ENCODE measurements around the gene BBS9. TPM values are rescaled to one million over a fixed set of nuclear protein-coding genes. Genes with fewer than 3 reads are reported as not detected.

Gene BBS9
- total RNA-seq, 2 experiments from 2014 or later = 7.0 to 7.4 TPM

DNA sequence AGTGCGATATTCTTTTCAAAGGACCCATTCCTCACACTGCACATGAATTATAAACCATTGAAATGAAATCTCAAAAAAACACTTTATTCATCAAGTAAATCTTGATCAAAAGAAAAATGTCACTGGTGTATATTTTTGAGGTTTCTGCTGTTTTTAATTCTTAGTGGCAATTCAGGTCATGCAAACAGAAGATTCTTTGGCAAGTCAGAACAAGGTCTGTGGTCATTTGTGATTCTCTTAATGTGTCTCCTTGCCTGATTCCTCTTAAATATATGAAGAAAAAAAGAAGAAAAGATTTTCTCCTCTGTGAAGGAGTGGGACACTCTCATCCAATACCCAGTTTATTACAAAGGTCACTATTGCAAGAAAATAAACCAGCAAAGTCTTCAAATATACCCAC is 467.8 kb downstream of the BBS9 start:
- CTCF ChIA-PET = interaction anchor here (0.8 kb wide), 1 partner anchor 29 kb away, joined by 3 read pairs; no protein-coding TSS in a partner anchor
- H3K27me3 Mint-ChIP-seq (ENCODE audit: low read depth) = no peaks in the 10 kb centered on the region
- intact Hi-C loops (cut with micrococcal nuclease) = no loop called here
- H3K36me3 Mint-ChIP-seq (ENCODE audit: low read depth) = no peaks in the 10 kb centered on the region
- no peaks in the 10 kb centered on the region for H3K4me1 Mint-ChIP-seq (ENCODE audit: low read depth)
- H3K9me3 Mint-ChIP-seq = no peaks in the 10 kb centered on the region
- H3K27ac Mint-ChIP-seq = no peak overlapping the region
- H3K4me3 Mint-ChIP-seq = no peak overlapping the region
- DNase-seq = no peak

DNA sequence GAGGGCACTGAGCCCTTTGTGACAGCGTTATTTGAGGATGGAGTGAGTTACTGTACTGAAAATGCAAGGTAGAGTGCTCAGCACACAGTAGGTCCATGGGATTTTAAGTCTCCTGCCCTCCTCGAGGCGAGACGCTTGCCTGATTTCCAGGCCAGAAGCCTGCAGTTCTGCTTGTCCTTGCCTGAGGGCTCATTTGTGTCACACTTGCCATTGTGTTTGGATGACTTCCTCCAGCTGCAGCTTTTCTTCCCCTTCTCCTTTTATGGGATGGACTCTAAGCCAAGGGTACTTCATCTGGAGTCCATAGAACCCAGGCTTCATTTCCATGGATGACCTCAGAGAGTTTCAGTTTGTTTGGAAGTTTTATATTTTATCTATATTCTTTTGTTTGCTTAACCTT is 471.7 kb downstream of the BBS9 start:
- no peak for DNase-seq
- Mint-ChIP-seq H3K4me1 (ENCODE audit: low read depth) (no peaks in the 10 kb centered on the region), H3K27ac (no peak overlapping the region), H3K9me3 (no peaks in the 10 kb centered on the region), H3K36me3 (ENCODE audit: low read depth) (peaks cover 4% of the 10 kb centered on the region), H3K27me3 (ENCODE audit: low read depth) (no peaks in the 10 kb centered on the region), H3K4me3 (no peak overlapping the region)
- intact Hi-C loops (cut with micrococcal nuclease) = no loop called here
- CTCF ChIA-PET = no interaction called here

GRCh38 chr7:33601884-33602283 is 472.5 kb downstream of the BBS9 start:
- H3K27me3 Mint-ChIP-seq (ENCODE audit: low read depth) = no peaks in the 10 kb centered on the region
- intact Hi-C loops (cut with micrococcal nuclease) = no loop called here
- CTCF ChIA-PET = no interaction called here
- no peak overlapping the region for H3K27ac Mint-ChIP-seq
- no peak overlapping the region for H3K4me3 Mint-ChIP-seq
- H3K9me3 Mint-ChIP-seq = no peaks in the 10 kb centered on the region
- no peak for DNase-seq
- peaks cover 7% of the 10 kb centered on the region for H3K36me3 Mint-ChIP-seq (ENCODE audit: low read depth)
- no peaks in the 10 kb centered on the region for H3K4me1 Mint-ChIP-seq (ENCODE audit: low read depth)

DNA sequence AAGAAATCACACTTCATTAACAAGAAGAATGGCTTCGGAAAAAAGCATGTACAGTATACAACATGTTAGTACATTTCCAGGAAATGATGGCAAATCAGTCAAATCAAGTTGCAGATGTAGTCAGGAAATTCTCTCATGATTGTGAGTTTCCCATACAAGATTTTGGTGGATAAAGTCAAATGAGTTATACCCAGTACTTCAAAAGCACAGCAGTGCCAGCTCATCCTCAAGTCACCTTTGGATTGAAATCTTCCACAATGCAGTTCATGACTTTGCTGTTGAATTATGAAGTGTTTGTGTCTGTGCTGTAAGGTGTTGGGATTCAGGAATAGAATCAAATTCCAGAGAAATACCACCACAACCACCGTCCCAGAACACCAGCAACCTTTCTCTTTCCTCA is 474.7 kb downstream of the BBS9 start:
- Mint-ChIP-seq H3K36me3 (ENCODE audit: low read depth) (peaks cover 12% of the 10 kb centered on the region), H3K27ac (no peak overlapping the region), H3K4me1 (ENCODE audit: low read depth) (no peaks in the 10 kb centered on the region), H3K4me3 (no peak overlapping the region), H3K9me3 (no peaks in the 10 kb centered on the region), H3K27me3 (ENCODE audit: low read depth) (no peaks in the 10 kb centered on the region)
- CTCF ChIA-PET = no interaction called here
- no peak for DNase-seq
- intact Hi-C loops (cut with micrococcal nuclease) = no loop called here

GRCh38 chr7:33610918-33611317 is 481.6 kb downstream of the BBS9 start:
- Mint-ChIP-seq H3K4me3 (no peak overlapping the region), H3K36me3 (ENCODE audit: low read depth) (peaks cover 16% of the 10 kb centered on the region), H3K4me1 (ENCODE audit: low read depth) (no peaks in the 10 kb centered on the region), H3K27me3 (ENCODE audit: low read depth) (no peaks in the 10 kb centered on the region), H3K9me3 (peaks cover 1% of the 10 kb centered on the region), H3K27ac (no peak overlapping the region)
- no peak for DNase-seq
- CTCF ChIA-PET = no interaction called here
- intact Hi-C loops (cut with micrococcal nuclease) = no loop called here

- DNase-seq = no peak
- Mint-ChIP-seq H3K4me3 (no peak overlapping the region), H3K27me3 (ENCODE audit: low read depth) (no peaks in the 10 kb centered on the region), H3K36me3 (ENCODE audit: low read depth) (peaks cover 13% of the 10 kb centered on the region), H3K4me1 (ENCODE audit: low read depth) (no peaks in the 10 kb centered on the region), H3K9me3 (peaks cover 5% of the 10 kb centered on the region), H3K27ac (no peak overlapping the region)
- CTCF ChIA-PET = interaction anchor here (1.2 kb wide), 1 partner anchor 320 kb away, joined by 3 read pairs; no protein-coding TSS in a partner anchor
- intact Hi-C loops (cut with micrococcal nuclease) = no loop called here
Observed at GRCh38 chr7:33612442-33612841, 483.1 kb downstream of the BBS9 start.

DNA sequence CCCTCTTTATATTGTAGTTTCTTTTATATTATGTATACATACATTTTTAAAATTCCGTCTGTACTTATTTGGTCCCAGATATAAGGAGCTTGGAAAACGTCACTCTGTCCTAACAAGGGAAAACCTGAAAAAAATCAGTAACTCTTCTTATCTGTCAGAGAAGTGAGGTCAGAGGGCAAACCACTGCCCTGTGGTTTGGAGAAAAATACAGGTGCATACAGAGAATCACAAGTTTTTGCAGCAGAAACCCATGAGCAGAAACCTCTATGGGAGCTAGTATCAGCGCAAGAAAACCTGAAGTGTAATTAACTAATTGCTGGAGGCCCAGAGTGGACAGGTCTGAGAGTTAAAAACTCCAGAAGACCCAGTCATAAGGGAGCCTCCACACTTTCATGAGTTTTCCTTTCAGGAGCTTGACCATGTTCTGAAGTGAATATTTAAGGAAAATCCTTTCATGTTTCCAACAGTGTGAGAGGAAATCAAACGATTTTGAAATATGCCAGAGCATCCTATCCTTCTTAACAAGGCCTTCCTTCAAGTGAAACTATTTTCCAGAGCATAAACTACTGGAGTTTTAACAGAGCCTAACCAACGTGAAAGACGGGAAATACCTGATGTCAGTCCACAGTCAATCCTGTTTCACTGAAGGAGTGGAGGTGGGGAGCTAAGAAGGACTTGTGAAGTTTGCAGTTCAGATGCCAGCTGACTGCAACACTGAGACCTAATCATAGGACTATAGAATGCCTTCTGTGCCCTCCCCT is 485.2 kb downstream of the BBS9 start:
- intact Hi-C loops (cut with micrococcal nuclease) = no loop called here
- Mint-ChIP-seq H3K27me3 (ENCODE audit: low read depth) (no peaks in the 10 kb centered on the region), H3K27ac (no peak overlapping the region), H3K4me3 (no peak overlapping the region), H3K36me3 (ENCODE audit: low read depth) (peaks cover 10% of the 10 kb centered on the region), H3K4me1 (ENCODE audit: low read depth) (no peaks in the 10 kb centered on the region), H3K9me3 (peaks cover 11% of the 10 kb centered on the region)
- CTCF ChIA-PET = no interaction called here
- DNase-seq = no peak

DNA sequence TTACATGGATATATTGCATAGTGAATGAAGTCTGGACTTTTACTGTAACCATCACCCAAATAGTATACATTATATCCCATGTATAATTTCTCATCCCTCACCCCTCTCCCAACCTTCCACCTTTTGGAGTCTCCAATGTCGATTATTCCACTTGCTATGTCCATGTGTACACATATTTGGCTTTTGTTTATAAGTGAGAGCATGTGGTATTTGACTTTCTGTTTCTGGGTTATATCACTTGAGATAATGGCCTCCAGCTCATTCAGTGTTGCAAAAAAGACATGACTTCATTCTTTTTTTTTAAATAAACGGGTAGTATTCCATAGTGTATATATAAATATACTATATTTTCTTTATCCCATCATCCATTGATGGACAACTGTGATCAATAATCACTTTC is 487.4 kb downstream of the BBS9 start:
- H3K27me3 Mint-ChIP-seq (ENCODE audit: low read depth) = no peaks in the 10 kb centered on the region
- no peak overlapping the region for H3K4me3 Mint-ChIP-seq
- CTCF ChIA-PET = no interaction called here
- H3K4me1 Mint-ChIP-seq (ENCODE audit: low read depth) = no peaks in the 10 kb centered on the region
- DNase-seq = no peak
- intact Hi-C loops (cut with micrococcal nuclease) = no loop called here
- H3K36me3 Mint-ChIP-seq (ENCODE audit: low read depth) = peaks cover 10% of the 10 kb centered on the region
- H3K9me3 Mint-ChIP-seq = peaks cover 19% of the 10 kb centered on the region
- no peak overlapping the region for H3K27ac Mint-ChIP-seq

- peaks cover 19% of the 10 kb centered on the region for H3K9me3 Mint-ChIP-seq
- CTCF ChIA-PET = no interaction called here
- DNase-seq = no peak
- H3K27me3 Mint-ChIP-seq (ENCODE audit: low read depth) = no peaks in the 10 kb centered on the region
- no peaks in the 10 kb centered on the region for H3K4me1 Mint-ChIP-seq (ENCODE audit: low read depth)
- no peak overlapping the region for H3K4me3 Mint-ChIP-seq
- H3K36me3 Mint-ChIP-seq (ENCODE audit: low read depth) = peaks cover 6% of the 10 kb centered on the region
- intact Hi-C loops (cut with micrococcal nuclease) = no loop called here
- no peak overlapping the region for H3K27ac Mint-ChIP-seq
Observed at GRCh38 chr7:33619264-33619663, 489.9 kb downstream of the BBS9 start.

DNA sequence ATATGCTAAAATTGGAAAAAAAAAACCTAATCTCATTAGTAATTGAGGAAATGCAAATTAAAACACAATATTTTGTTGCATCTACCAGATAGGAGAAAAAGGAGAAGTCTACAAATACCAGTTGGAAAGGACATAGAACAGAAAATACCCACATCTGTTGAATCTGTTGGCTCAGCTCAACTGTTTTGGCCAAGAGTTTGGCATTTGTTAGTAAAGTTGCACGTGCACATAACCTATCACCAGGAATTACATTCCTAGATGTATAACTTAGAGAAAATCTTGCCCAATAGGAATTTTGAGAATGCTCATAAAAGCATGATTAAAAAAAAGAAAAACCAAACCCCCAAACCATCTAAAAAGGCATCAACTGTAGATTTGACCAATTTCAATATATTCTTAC is 493.9 kb downstream of the BBS9 start:
- no peaks in the 10 kb centered on the region for H3K27me3 Mint-ChIP-seq (ENCODE audit: low read depth)
- CTCF ChIA-PET = no interaction called here
- no peaks in the 10 kb centered on the region for H3K4me1 Mint-ChIP-seq (ENCODE audit: low read depth)
- no peak for DNase-seq
- no peak overlapping the region for H3K4me3 Mint-ChIP-seq
- no peaks in the 10 kb centered on the region for H3K36me3 Mint-ChIP-seq (ENCODE audit: low read depth)
- intact Hi-C loops (cut with micrococcal nuclease) = no loop called here
- H3K9me3 Mint-ChIP-seq = peaks cover 12% of the 10 kb centered on the region
- H3K27ac Mint-ChIP-seq = no peak overlapping the region

DNA sequence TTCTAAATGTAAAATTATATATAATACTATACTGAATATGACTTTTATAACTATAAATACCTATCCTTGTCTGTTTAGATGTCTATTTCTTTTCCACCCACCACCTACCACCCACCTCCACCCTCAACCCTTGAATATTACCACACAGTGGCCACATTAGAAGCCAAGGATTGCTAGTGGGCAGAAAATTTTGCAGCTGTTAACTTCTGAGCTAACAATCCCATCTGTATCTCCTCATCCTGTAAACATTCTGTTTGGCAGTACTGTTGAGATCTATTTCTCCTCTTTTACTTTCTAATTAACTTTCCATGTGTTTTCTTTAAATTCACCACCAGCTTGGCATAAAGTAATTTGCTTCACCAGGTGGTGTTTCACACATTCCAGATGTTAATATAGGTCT is 494.9 kb downstream of the BBS9 start:
- no peak overlapping the region for H3K27ac Mint-ChIP-seq
- H3K9me3 Mint-ChIP-seq = peaks cover 9% of the 10 kb centered on the region
- no peaks in the 10 kb centered on the region for H3K4me1 Mint-ChIP-seq (ENCODE audit: low read depth)
- H3K27me3 Mint-ChIP-seq (ENCODE audit: low read depth) = no peaks in the 10 kb centered on the region
- CTCF ChIA-PET = no interaction called here
- no peak overlapping the region for H3K4me3 Mint-ChIP-seq
- DNase-seq = no peak
- H3K36me3 Mint-ChIP-seq (ENCODE audit: low read depth) = no peaks in the 10 kb centered on the region
- intact Hi-C loops (cut with micrococcal nuclease) = no loop called here

- Mint-ChIP-seq H3K27me3 (ENCODE audit: low read depth) (no peaks in the 10 kb centered on the region), H3K4me1 (ENCODE audit: low read depth) (no peaks in the 10 kb centered on the region), H3K36me3 (ENCODE audit: low read depth) (no peaks in the 10 kb centered on the region), H3K27ac (no peak overlapping the region), H3K9me3 (no peaks in the 10 kb centered on the region), H3K4me3 (no peak overlapping the region)
- intact Hi-C loops (cut with micrococcal nuclease) = no loop called here
- DNase-seq = no peak
- CTCF ChIA-PET = no interaction called here
Observed at GRCh38 chr7:33626869-33627268, 497.5 kb downstream of the BBS9 start.

DNA sequence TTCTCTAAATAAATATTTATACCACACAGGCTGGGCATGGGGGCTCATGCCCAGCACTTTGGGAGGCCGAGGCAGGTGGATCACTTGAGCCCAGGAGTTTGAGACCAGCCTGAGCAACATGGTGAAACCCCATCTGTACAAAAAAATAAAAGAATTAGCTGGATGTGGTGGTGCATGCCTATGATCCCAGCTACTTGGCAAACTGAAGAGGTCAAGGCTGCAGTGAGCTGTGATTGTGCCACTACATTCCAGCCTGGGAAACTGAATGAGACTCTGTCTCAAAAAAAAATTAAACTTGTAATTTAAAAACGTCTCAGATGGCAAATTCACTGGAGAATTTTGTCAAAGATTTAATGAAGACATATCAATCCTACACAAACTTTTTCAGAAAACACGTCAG is 498.4 kb downstream of the BBS9 start:
- Mint-ChIP-seq H3K36me3 (ENCODE audit: low read depth) (no peaks in the 10 kb centered on the region), H3K27ac (no peak overlapping the region), H3K9me3 (no peaks in the 10 kb centered on the region), H3K4me1 (ENCODE audit: low read depth) (no peaks in the 10 kb centered on the region), H3K27me3 (ENCODE audit: low read depth) (no peaks in the 10 kb centered on the region), H3K4me3 (no peak overlapping the region)
- no peak for DNase-seq
- intact Hi-C loops (cut with micrococcal nuclease) = no loop called here
- CTCF ChIA-PET = no interaction called here
